Measurements from ENCODE around the gene HPN. TPM values are rescaled to one million over a fixed set of nuclear protein-coding genes. Genes with fewer than 3 reads are reported as not detected.
A peak's percentile ranks its signal among the peaks of the same experiment; 100 is the strongest.
"Not testable (repeated sequence)": the region's sequence is repeated elsewhere in the genome, so short reads cannot be mapped to it uniquely, and the experiment has no call there.

Gene HPN
- total RNA-seq, 4 donors from 2014 or later, result 0.26 to 2.7 (median 0.68) TPM

DNA sequence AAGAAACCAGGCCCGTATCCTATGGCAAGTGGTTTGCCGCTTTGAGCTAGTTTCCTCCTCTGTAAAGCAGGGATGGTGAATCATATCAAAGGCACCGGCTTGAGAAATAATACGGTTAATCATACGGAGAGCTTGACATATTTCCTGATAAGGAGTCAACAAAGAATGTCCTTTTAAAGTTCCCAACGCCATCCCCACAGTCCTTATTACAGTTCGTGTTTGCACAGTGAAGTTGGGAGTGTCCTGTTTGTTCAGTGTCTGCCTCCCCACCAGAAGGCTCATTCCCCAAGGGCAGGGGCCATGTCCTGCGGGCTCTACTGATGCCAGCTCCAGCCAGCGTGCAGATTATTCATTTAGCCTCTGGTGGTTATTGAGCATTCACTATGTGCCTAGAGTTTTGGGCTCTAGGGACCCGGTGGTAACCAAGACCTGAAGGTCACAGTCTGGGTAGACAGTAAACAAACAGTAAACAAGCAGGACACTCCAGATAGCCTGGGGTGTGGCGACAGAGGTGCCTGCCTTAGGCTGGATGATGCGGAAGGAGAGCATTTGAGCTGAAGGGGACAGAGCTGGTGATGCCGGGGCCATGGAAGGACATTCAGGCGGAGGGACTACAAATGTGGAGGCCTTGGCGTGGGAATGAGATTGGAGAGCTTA, 35.1 kb upstream of the HPN start:
- intact Hi-C loops (cut with DNase I; ENCODE audit: low total_unique reads), result no loop called here
- Histone ChIP-seq H3K27me3 (no peaks in the 10 kb centered on the region), H3K4me3 (no peak overlapping the region), H3K4me1 (no peaks in the 10 kb centered on the region), H3K9me3 (no peaks in the 10 kb centered on the region), H3K27ac (peak overlapping the region; percentile 42 to 69), H3K36me3 (no peaks in the 10 kb centered on the region)
- TF ChIP-seq CTCF (IDR thresholded peaks at IDR 0.05) (no peak), POLR2A (IDR thresholded peaks at IDR 0.05) (no peak)
- no peak for DNase-seq

- H3K27me3 ChIP-seq, result no peaks in the 10 kb centered on the region
- intact Hi-C loops (cut with DNase I; ENCODE audit: low total_unique reads), result no loop called here
- DNase-seq, result no peak
- peak overlapping the region; percentile 0 to 69 for H3K27ac ChIP-seq
- no peaks in the 10 kb centered on the region for H3K4me1 ChIP-seq
- H3K4me3 ChIP-seq, result no peak overlapping the region
- no peaks in the 10 kb centered on the region for H3K36me3 ChIP-seq
- H3K9me3 ChIP-seq, result no peaks in the 10 kb centered on the region
- TF ChIP-seq POLR2A (IDR thresholded peaks at IDR 0.05) (no peak), CTCF (IDR thresholded peaks at IDR 0.05) (no peak)
Observed at GRCh38 chr19:35006999-35007365, 34.5 kb upstream of the HPN start.

DNA sequence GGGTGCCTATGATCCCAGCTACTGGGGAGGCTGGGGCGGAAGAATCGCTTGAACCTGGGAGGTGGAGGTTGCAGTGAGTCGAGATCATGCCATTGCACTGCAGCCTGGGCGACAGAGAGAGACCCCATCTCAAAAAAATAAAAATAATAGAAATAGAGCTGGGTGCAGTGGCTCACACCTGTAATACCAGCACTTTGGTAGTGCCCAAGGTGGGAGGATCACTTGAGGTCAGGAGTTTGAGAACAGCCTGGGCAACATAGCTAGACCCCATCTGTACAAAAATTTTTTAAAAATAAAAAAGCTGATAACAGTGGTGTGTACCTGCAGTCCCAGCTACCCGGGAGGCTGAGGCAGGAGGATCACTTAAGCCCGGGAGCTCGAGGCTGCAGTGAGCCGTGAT, 34.1 kb upstream of the HPN start:
- H3K4me1 ChIP-seq; H3K36me3 ChIP-seq; H3K27ac ChIP-seq; H3K27me3 ChIP-seq; DNase-seq; H3K9me3 ChIP-seq; intact Hi-C loops (cut with DNase I; ENCODE audit: low total_unique reads); H3K4me3 ChIP-seq: not testable (repeated sequence)

DNA sequence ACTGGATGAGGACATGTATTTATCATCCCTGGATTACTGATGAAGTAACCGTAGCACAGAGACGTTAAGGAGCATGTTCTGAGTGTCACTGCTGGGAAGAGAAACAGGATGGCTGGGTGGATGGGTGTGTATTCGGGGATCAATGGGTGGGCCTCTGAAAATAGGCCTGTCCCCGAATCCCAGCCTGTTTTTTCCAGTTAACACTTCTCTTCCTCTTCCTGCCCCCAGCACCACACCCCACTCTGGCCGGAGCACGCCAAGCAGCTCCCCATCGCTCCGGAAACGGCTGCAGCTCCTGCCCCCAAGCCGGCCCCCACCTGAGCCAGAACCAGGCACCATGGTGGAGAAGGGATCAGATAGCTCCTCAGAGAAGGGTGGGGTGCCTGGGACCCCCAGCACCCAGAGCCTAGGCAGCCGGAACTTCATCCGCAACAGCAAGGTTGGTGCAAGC, 32.6 kb upstream of the HPN start:
- Histone ChIP-seq H3K4me1 (peaks cover 0 to 8% of the 10 kb centered on the region in 2 donors), H3K4me3 (no peak overlapping the region), H3K27ac (peak overlapping the region in 1 of 2 donors; percentile 47), H3K27me3 (no peaks in the 10 kb centered on the region), H3K9me3 (no peaks in the 10 kb centered on the region), H3K36me3 (no peaks in the 10 kb centered on the region)
- intact Hi-C loops (cut with DNase I; ENCODE audit: low total_unique reads), result no loop called here
- TF ChIP-seq CTCF (IDR thresholded peaks at IDR 0.05), result no peak
- TF ChIP-seq POLR2A (IDR thresholded peaks at IDR 0.05), result no peak
- DNase-seq, result peak in 1 of 2 donors; percentile 47

DNA sequence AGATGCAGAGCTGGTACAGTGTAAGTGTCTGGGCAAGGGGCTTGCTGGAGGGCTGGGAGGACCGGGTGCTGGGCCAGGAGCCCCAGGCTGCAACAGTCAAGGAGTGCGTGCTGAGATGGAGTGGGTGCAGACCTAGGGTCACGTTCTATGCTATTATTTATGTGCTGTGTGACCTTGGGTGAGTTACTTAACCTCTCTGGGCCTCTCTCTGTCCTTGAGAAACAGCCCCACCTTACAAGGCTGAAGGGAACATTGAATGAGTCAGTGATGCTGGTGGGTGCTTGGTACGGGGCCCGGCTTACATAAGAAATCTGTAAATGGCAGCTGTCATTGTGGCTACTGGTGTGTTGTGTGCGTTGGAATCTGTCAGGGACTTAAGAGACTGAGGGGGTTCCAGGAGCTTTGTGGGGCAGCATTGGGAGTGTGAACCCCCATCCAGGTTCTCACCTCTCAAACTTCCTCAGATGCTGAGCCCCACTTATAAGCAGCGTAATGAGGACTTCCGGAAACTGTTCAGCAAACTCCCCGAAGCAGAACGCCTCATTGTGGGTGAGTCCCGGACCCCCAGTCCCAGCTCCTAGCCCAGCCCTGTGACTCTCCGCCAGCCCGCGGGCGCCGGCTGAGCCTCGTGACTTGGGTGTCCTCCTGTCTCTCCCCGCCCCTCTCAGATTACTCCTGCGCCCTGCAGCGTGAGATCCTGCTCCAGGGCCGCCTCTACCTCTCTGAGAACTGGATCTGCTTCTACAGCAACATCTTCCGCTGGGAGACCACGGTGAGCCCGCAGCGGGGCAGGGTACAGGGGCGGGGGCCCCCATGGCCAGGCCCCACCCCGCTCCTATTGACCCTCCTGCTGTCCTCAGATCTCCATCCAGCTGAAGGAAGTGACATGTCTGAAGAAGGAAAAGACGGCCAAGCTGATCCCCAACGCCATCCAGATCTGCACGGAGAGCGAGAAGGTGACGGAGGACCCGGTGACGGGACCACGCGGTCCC, 31.8 kb upstream of the HPN start:
- DNase-seq, result no peak
- H3K36me3 ChIP-seq, result no peaks in the 10 kb centered on the region
- intact Hi-C loops (cut with DNase I; ENCODE audit: low total_unique reads), result no loop called here

More for the DNA sequence above, 31.8 kb upstream of the HPN start:
- Histone ChIP-seq H3K27me3 (no peaks in the 10 kb centered on the region), H3K9me3 (no peaks in the 10 kb centered on the region), H3K27ac (no peak overlapping the region), H3K4me1 (peaks cover 0 to 8% of the 10 kb centered on the region in 2 donors), H3K4me3 (no peak overlapping the region)
- no peak for TF ChIP-seq POLR2A (IDR thresholded peaks at IDR 0.05)
- no peak for TF ChIP-seq CTCF (IDR thresholded peaks at IDR 0.05)

Measured in uterus (tissue), 4 donors.